ENCODE results near the gene BMP2.

BMP2 gene

GRCh38 chr20:6768228-6769140, 998 bp downstream of the BMP2 start:
- no peak for DNase-seq (ENCODE audit: low spot score)

GRCh38 chr20:6769903-6770785, 2.7 kb downstream of the BMP2 start:
- no peak for DNase-seq (ENCODE audit: low spot score)

DNA sequence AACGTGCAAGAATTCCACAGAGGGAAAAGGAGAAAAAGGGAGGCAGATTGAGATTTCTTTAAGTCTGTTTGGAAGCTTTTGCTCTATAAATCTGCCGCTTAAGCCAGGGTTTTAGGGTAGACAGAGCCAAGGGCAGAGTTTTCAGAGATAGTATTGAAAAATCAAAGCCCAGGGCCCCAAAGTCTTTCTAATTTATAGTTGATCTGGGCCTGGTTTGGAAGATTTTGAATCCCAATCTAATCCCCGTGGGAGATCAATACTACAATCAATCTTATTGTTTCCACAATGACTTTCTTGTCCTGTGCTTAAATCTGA, 3.3 kb downstream of the BMP2 start:
- DNase-seq (ENCODE audit: low spot score), result no peak

DNA sequence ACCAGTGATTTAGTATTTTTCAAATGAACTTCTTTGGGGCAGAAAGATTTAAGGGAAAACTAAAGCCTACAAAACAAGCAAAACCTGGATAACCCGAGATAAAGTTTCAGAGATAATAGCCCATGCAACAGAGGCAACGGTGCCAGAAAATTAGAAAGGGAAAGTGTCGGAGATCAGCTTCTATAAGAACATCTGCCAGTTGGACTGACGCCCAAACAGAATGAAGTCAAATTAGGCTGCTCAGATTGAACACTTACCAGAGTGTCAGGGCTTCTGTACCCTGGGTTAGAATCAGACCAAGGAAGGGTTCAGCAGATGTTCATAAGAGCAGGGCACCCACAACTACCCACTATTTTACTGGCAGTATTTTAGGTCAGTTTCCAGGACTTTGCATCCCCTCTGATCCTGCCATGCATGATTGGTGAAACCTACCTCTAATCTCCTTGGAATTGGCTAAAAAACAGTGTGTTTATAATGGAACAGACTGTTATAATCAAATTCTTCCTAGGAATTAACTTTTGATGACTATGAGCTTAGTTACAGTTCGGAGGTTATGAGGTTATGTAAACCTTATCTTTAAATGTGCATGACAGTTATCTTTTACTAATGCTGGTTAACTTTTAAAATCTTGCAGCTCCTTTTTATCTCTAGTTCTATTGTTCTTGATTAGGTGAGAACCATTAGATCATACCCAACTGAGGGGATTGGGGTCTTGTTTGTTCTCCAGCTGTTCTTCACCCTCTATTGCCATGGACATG, 13.1 kb downstream of the BMP2 start:
- DNase-seq (ENCODE audit: low spot score), result no peak

- no peak for DNase-seq (ENCODE audit: low spot score)
Measured at GRCh38 chr20:6783752-6784151, 16.3 kb downstream of the BMP2 start.

GRCh38 chr20:6784210-6784631, 16.7 kb downstream of the BMP2 start:
- no peak for DNase-seq (ENCODE audit: low spot score)

GRCh38 chr20:6784767-6785166, 17.3 kb downstream of the BMP2 start:
- DNase-seq (ENCODE audit: low spot score), result no peak

- DNase-seq (ENCODE audit: low spot score), result no peak
Measured at GRCh38 chr20:6786548-6786947, 19.1 kb downstream of the BMP2 start.

DNA sequence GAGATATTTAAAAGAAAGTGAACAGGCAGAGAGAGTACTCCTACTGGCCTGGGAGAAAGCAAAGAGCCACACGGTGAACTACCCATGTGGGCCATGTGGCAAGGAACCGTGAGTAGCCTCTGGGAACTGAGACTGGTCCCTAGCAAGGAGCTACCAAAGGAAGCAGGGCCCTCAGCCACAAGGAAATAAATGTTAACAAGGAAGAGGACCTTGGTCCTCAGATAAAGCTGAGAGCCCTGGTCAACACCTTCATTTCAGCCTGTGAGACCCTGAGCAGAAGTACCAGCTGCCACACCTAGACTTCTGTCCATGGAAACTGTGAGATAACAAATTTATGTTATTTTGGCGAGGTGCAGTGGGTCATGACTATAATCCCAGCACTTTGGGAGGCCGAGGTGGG, 25.3 kb downstream of the BMP2 start:
- DNase-seq (ENCODE audit: low spot score), result no peak

- no peak for DNase-seq (ENCODE audit: low spot score)
Measured at GRCh38 chr20:6802227-6802626, 34.7 kb downstream of the BMP2 start.

GRCh38 chr20:6806275-6806674, 38.8 kb downstream of the BMP2 start:
- no peak for DNase-seq (ENCODE audit: low spot score)

- DNase-seq (ENCODE audit: low spot score), result no peak
Measured at GRCh38 chr20:6811262-6812035, 44.0 kb downstream of the BMP2 start.

DNA sequence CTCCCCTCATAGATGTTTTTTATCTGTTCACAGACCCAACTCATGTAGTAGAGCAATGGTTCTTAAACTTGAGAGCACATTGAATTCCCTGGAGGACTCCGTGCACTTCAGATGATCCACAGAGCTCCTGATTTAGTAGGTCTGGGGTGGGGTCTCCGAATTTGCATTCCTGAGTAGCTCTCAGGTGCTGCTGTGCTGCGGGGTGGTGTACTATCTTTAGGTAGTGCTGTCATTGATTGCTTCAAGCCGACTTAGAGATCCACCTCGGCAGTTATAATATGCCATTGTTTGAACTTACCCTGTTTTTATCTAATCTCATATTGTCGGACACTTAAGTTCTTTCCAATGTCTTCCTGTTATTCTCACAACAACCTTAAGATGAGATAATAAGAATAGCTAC, 45.0 kb downstream of the BMP2 start:
- no peak for DNase-seq (ENCODE audit: low spot score)

GRCh38 chr20:6814945-6815344, 47.5 kb downstream of the BMP2 start:
- no peak for DNase-seq (ENCODE audit: low spot score)

GRCh38 chr20:6818033-6818808, 50.7 kb downstream of the BMP2 start:
- DNase-seq (ENCODE audit: low spot score), result no peak

GRCh38 chr20:6819599-6819998, 52.1 kb downstream of the BMP2 start:
- no peak for DNase-seq (ENCODE audit: low spot score)

DNA sequence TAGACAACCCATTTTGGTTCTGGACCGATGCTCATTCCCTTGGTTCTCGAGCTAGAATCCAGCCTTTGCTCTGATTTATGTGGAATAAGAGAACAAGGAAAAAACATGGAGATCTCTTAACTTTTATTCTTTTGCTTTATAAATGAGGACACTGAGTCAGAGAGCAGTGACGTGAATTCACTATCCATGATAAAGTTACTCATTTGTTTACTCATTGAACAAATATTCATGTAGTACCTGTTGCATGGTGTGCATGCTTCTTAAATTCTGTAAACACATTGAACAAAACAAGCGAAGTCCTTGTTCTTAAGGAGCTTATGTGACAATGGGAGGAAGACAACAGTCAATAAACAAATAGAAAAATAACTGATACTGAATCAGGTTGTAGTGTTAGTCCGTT, 56.9 kb downstream of the BMP2 start:
- DNase-seq (ENCODE audit: low spot score), result no peak

DNA sequence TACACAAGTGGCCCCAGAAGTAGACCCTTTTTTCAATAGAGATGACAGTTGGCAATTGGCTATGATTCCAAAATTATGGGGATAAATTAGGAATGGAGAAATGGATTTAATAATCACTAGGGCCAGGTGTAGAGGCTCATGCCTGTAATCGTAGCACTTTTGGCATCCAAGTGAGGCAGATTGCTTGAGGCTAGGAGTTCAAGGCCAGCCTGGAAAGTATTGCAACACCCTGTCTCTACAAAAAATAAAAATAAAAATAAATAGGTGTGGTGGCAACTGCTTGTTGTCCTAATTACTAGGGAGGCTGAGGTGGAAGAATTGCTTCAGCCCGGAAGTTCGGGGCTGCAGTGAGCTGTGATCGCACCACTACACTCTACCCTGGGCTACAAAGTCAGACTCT, 60.0 kb downstream of the BMP2 start:
- DNase-seq (ENCODE audit: low spot score), result no peak

- peak; percentile 56 for DNase-seq (ENCODE audit: low spot score)
Measured at GRCh38 chr20:6828794-6829423, 61.4 kb downstream of the BMP2 start.

GRCh38 chr20:6829510-6830116, 62.1 kb downstream of the BMP2 start:
- DNase-seq (ENCODE audit: low spot score), result no peak
